T follicular helper cell (primary cell): ENCODE measurements around the gene GRIN2B.

Experiments
- DNase-seq: peaks from one replicate; pipeline ENCODE4 v3.0.0-alpha.2; 2020; ENCODE audit warnings: low read depth

The GRIN2B gene

DNA sequence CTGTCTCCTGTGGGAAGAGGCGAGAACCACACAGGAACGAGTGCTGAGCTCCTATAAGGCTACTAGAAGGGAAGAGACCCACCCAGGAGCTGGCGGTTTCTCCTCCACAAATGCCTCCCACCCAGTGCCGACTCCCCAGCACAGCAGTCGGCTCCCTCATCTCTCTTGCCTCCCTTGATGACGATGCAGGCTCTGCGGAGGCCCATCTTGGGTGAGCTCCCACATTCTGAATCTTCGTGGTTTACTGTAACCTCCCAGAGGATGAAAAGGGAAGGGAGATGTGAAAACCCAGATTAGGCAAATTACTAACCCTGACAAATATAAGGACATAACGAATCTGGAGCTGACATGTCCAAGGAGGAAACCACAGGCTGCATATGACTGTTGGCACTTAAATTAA lies 23.8 kb downstream of the GRIN2B start:
- no peak for DNase-seq

DNA sequence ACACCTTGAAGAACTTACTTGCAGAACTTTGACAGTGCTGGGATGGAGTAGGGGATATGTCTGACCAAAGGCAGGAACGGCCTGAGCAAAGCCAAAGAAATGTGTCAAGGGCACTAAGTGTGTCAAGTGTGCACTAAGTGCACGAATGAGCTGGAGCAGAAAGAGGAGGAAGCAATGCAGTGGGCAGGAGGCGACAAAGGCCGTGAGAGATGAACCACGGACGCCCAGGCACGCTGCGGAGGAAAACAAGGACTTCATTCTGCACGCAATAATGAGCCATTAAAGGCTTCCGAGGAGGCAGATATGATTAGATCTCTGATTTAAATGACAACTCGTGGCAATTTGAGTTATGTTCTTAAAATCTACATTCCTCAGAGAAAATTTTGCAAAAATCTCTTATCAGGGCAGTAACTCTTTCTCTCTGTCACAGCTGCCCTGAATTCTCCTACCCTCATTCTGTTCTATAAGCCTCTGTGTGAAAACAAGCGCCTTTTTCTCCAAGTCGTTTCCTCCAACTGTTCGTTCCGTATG lies 25.3 kb downstream of the GRIN2B start:
- DNase-seq: no peak

DNA sequence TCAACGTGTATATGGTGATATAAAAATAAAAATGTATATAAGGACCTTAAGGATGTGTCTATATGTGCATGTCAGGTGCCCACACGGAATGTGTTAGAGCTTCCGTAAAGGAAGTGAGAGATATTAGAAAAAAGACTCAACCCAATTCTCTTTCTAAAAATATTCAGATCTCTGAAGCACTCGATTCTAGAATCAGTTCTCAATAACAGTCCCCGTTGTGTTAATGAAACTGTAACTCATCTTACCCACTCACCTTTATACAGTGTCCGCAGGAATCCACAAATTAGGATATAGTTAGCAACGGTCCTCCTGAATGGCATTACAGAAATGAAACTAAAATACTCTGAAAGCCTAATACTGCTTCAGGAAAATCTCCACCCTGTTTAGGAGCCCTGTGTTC lies 29.3 kb downstream of the GRIN2B start:
- no peak for DNase-seq

DNA sequence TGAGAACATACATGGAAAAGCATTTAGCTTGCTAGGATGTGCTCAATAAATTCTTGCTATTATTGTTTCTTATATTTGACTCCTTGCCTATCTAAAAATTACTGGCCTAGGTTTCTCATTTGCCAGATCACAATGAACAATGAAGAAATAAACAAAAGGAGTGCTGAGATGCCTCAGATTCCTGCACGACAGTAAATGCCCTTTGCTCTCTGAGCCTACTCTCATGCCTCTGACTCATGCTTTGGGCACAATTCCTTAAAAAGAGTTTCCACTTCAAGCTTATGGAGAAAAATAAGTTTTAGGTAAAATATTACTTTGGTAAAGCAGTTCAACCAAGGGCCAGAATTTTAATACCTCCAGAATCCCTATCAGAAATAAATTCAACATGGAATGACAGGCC lies 30.9 kb downstream of the GRIN2B start:
- no peak for DNase-seq

DNA sequence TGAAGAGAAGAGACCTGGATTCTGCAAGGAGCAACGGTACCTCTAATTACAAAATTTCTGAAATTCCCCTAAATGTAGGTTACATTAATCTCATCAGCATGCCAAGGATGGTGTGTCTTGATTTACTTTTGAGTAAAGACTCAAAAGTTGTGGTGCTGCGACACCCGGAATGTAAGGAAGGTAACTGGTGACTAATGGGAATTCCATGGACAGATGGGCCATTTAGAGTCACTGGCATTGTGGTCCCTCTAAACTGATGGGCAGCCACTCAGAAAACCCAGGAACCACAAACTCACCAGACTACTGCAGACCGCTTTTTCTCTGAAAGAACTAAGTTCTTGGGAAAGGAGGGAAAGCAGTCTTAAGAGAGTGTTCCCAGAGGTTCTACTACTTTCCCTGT lies 32.8 kb downstream of the GRIN2B start:
- DNase-seq: no peak

DNA sequence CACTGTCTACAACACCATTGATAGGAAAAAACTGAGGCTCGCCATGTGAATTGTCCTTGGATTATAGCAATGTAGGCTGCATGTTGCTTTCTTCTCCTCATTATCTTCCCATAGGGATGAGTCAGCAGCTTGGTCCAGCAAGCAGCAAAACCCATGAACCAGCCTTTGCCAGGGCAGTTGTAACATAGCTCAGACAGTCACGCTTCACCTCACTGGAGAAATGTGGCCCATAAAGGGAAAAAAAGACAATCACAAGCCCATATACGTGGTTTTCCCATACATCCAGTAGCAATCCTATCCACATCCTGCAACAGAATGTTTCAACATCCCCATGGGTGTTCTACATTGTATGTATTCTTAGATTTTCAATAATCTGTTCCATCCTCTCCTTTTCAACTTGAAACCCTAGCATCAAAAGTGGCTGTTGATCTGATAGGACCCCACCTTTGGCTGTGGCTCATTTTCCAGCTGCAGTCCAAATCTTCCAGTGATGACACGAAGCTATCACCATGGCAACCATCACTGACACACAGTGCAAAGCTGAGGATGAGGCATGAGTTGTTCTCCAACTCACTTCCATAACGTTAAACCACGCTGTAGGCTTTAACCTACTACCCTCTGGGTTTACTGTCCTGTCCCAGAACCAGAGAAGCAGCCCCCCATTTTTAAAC lies 34.0 kb downstream of the GRIN2B start:
- DNase-seq: no peak

DNA sequence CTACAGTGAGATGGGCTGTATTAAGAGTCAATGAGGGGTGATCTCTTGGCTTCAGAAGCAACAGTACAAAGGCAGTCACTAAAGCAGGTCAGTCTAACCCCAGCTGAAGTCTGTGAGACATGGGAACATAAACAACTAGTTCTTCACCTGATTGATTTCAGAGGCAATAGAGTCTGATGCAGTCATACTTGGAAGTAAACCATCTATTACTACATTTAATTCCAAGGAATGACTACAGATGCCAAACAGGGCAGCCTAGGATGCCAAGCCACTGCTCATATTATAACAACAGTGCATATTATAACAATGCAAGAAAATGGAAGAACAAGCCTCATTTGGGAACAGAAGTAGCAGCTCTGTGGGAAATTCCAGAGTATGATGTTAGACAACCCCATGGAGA lies 35.8 kb downstream of the GRIN2B start:
- DNase-seq: no peak

DNA sequence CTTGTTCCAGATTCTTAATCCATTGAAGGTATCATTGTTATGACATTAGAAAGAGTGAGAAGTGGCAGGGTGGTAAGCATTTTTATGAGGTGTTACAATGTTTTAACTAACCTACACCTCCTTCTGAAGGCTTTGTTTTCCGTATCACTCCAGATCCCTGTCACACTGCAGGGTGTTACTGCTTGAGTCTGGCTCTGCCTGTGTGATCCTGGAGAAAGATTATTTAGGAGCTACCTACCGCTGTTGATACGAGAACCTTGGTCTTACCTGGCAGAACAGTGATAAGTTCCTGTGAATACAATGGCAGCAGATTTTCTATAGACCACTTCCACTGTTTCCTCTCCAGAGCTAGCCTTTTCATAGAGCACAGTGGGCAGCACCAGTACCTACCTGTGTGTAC lies 36.2 kb downstream of the GRIN2B start:
- DNase-seq: no peak

DNA sequence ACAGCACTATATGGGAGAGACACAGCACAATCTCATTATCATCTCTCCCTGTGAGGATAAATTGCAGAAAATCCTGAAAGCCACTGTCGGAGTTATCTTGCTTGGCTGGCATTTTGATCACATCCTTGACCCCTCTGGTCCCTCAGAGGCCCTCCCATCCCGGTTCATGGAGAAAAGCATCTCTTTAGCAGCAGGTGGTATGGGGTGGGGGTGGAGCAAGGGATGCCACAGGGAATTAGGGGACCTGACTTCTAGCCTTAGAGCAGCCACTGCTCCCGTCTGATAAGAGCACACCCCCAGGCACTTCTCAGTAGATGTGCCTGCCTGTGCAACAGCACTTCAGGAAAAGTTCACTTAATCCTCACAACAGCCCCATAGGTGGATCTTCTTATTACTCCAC lies 38.6 kb downstream of the GRIN2B start:
- DNase-seq: no peak

DNA sequence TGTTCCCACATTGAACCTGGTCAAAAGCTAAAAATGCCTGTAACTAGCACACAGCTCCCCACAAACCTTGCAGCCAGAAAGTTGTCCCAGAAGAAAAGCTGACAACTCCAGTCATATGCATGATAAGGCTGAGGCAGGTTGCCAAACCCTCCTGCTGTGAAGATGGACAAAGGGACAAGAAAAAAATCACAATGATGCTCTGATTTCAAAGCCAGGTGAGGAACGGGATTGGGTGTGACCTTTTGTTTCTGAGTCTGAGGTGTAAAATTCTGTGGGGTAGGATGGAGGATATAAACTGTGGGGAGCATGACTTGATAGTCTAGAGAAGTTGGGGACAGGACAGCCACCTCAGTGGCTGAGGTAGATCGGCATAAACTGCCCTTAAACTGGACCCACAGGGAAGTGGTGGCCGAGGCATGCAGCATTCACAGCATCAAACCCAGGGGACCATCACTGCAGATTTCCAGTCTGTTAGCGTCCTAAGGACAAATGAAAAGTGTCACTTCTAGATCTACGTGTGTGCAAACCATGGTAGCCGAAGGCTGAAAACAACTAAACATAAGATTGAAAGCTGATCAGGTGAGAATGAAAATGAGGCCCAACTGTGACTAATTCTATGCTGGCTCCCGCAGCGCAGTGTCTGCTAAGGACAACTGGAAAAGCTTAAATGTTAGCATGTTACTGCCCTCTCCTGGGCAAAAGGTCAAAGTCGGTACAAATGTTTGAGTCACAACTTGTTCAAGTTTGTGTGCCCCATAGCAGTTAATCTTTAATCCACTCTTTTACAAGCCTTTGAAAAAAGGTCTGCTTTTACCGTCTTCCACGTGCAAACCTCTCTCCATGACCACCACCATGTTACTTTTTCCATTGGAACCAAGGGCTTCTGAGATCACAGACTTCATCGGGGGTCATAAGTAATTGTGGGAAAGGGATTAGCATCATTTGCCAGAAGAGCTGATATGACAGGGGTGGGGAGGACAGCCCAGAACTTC lies 39.8 kb downstream of the GRIN2B start:
- DNase-seq: no peak

DNA sequence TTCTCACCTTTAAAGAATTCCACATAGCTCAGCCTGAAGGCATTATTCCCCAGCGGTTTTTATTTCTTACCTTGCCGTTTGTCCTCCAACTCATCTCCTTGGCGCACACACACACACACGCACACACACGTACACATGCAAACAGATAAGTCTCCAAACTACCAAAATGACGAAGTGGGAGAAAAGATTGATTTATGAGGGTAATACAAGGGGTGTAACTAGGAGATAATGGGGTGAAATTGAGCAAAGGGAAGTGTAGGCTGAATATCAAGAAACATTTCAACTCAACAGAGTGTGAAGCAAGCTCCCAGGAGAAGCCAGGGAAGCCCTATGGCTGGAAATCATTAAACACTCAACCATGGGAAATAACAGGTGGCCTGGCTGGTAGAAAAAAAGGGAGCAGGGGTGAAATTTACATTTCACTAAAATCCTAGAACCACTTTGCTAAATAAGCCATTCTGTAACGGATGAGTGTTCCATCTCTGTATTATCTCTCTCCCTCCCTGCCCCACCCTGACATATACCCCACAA lies 41.0 kb downstream of the GRIN2B start:
- no peak for DNase-seq

DNA sequence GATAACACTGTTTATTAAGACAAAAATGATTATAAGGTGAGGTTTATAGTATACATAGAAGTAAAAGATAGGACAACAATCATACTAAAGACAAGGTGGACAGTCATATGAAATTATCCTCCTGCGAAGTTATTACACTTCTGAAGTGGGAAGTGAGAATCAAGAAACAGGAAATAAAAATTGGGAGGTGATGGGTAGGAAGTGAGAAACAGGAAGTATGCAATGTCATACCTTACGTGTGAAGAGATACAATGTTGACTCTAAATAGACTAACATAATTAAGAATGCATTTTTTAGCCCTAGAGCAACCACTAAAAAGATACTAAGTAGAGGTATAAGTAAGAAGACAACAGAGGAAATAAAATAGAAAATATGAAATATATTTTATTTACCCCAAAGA lies 43.7 kb downstream of the GRIN2B start:
- DNase-seq: no peak

DNA sequence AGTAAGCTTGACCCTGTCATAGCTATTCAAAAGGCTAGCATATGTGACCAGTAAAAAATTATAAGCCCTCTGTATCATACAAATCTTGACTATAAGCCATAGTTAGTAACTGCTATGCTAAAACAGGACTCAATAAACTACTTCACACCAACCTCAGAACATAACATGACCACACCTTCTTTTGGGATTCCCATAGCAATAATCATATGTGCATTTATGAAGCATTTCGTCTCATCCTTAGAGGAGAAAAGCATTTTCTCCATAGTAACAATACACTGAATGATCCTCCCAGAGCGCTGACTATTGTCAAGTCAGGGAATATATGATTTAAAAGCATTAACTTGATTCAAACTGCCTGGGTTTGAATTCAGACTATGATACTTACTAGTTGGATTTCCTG lies 46.2 kb downstream of the GRIN2B start:
- no peak for DNase-seq
